Measurements from ENCODE around the gene SCUBE2. TPM values are rescaled to one million over a fixed set of nuclear protein-coding genes. Genes with fewer than 3 reads are reported as not detected.

SCUBE2 gene
- total RNA-seq, 2 donors from 2014 or later: 2.5 to 7.4 TPM

GRCh38 chr11:9057888-9058287 is 33.5 kb downstream of the SCUBE2 start:
- no peak for DNase-seq (ENCODE audit: low spot score)
- intact Hi-C loops (cut with DNase I): no loop called here

- no peak for DNase-seq (ENCODE audit: low spot score)
- intact Hi-C loops (cut with DNase I): no loop called here
Measured at GRCh38 chr11:9057007-9057406, 34.4 kb downstream of the SCUBE2 start.

- intact Hi-C loops (cut with DNase I): no loop called here
- DNase-seq (ENCODE audit: low spot score): no peak
Measured at GRCh38 chr11:9056467-9056866, 34.9 kb downstream of the SCUBE2 start.

- no peak for DNase-seq (ENCODE audit: low spot score)
- intact Hi-C loops (cut with DNase I): no loop called here
Measured at GRCh38 chr11:9053316-9054035, 37.9 kb downstream of the SCUBE2 start.

GRCh38 chr11:9052316-9052715 is 39.1 kb downstream of the SCUBE2 start:
- intact Hi-C loops (cut with DNase I): no loop called here
- no peak for DNase-seq (ENCODE audit: low spot score)

GRCh38 chr11:9049959-9050358 is 41.4 kb downstream of the SCUBE2 start:
- DNase-seq (ENCODE audit: low spot score): no peak
- intact Hi-C loops (cut with DNase I): no loop called here

GRCh38 chr11:9047964-9048523 is 43.4 kb downstream of the SCUBE2 start:
- intact Hi-C loops (cut with DNase I): no loop called here
- DNase-seq (ENCODE audit: low spot score): no peak

- intact Hi-C loops (cut with DNase I): no loop called here
- DNase-seq (ENCODE audit: low spot score): no peak
Measured at GRCh38 chr11:9046481-9046880, 44.9 kb downstream of the SCUBE2 start.

GRCh38 chr11:9042488-9042887 is 48.9 kb downstream of the SCUBE2 start:
- intact Hi-C loops (cut with DNase I): no loop called here
- DNase-seq (ENCODE audit: low spot score): no peak

GRCh38 chr11:9041747-9042146 is 49.7 kb downstream of the SCUBE2 start:
- intact Hi-C loops (cut with DNase I): no loop called here

GRCh38 chr11:9040410-9040809 is 51.0 kb downstream of the SCUBE2 start:
- intact Hi-C loops (cut with DNase I): no loop called here
- no peak for DNase-seq (ENCODE audit: low spot score)

More at GRCh38 chr11:9041747-9042146, 49.7 kb downstream of the SCUBE2 start:
- DNase-seq (ENCODE audit: low spot score): no peak

- intact Hi-C loops (cut with DNase I): no loop called here
- no peak for DNase-seq (ENCODE audit: low spot score)
Measured at GRCh38 chr11:9039863-9040262, 51.5 kb downstream of the SCUBE2 start.

GRCh38 chr11:9039198-9039597 is 52.2 kb downstream of the SCUBE2 start:
- no peak for DNase-seq (ENCODE audit: low spot score)
- intact Hi-C loops (cut with DNase I): no loop called here

GRCh38 chr11:9038541-9038940 is 52.9 kb downstream of the SCUBE2 start:
- intact Hi-C loops (cut with DNase I): no loop called here
- DNase-seq (ENCODE audit: low spot score): no peak

- intact Hi-C loops (cut with DNase I): no loop called here
- no peak for DNase-seq (ENCODE audit: low spot score)
Measured at GRCh38 chr11:9037963-9038362, 53.4 kb downstream of the SCUBE2 start.

GRCh38 chr11:9037046-9037780 is 54.2 kb downstream of the SCUBE2 start:
- intact Hi-C loops (cut with DNase I): no loop called here
- DNase-seq (ENCODE audit: low spot score): no peak

GRCh38 chr11:9030601-9031000 is 60.8 kb downstream of the SCUBE2 start:
- intact Hi-C loops (cut with DNase I): no loop called here
- no peak for DNase-seq (ENCODE audit: low spot score)

- intact Hi-C loops (cut with DNase I): loop anchor here in 1 of 2 donors (10.0 kb wide), 1 partner anchor 105 kb away; no protein-coding TSS in a partner anchor
- no peak for DNase-seq (ENCODE audit: low spot score)
Measured at GRCh38 chr11:9029422-9029821, 62.0 kb downstream of the SCUBE2 start.

GRCh38 chr11:9028581-9028980 is 62.8 kb downstream of the SCUBE2 start:
- DNase-seq (ENCODE audit: low spot score): no peak
- intact Hi-C loops (cut with DNase I): loop anchor here in 1 of 2 donors (10.0 kb wide), 1 partner anchor 106 kb away; no protein-coding TSS in a partner anchor

GRCh38 chr11:9025101-9025850 is 66.1 kb downstream of the SCUBE2 start:
- intact Hi-C loops (cut with DNase I): loop anchor here in 1 of 2 donors (10.0 kb wide), 1 partner anchor 110 kb away; no protein-coding TSS in a partner anchor
- no peak for DNase-seq (ENCODE audit: low spot score)
